ENCODE measurements around the gene SRSF7.

Gene SRSF7

GRCh38 chr2:38754049-38754448 is 2.9 kb upstream of the SRSF7 start:
- no peak for DNase-seq (ENCODE audit: low spot score)

- DNase-seq (ENCODE audit: low spot score), result no peak
These were observed 642 bp upstream of the SRSF7 start for GRCh38 chr2:38751596-38752410.

- DNase-seq (ENCODE audit: low spot score), result peak; percentile 46
These were observed 910 bp downstream of the SRSF7 start for GRCh38 chr2:38750011-38750890.

GRCh38 chr2:38748943-38749804 is 2.0 kb downstream of the SRSF7 start:
- DNase-seq (ENCODE audit: low spot score), result no peak

GRCh38 chr2:38748391-38748790 is 2.8 kb downstream of the SRSF7 start:
- DNase-seq (ENCODE audit: low spot score), result no peak

GRCh38 chr2:38747819-38748218 is 3.3 kb downstream of the SRSF7 start:
- DNase-seq (ENCODE audit: low spot score), result no peak

GRCh38 chr2:38747007-38747424 is 4.1 kb downstream of the SRSF7 start:
- no peak for DNase-seq (ENCODE audit: low spot score)

- no peak for DNase-seq (ENCODE audit: low spot score)
These were observed 5.9 kb downstream of the SRSF7 start for GRCh38 chr2:38745267-38745666.

GRCh38 chr2:38744399-38744780 is 6.8 kb downstream of the SRSF7 start:
- no peak for DNase-seq (ENCODE audit: low spot score)

GRCh38 chr2:38743672-38744398 is 7.3 kb downstream of the SRSF7 start:
- DNase-seq (ENCODE audit: low spot score), result no peak

GRCh38 chr2:38742797-38743559 is 8.2 kb downstream of the SRSF7 start:
- no peak for DNase-seq (ENCODE audit: low spot score)

GRCh38 chr2:38740851-38741731 is 10.1 kb downstream of the SRSF7 start:
- DNase-seq (ENCODE audit: low spot score), result no peak

- no peak for DNase-seq (ENCODE audit: low spot score)
These were observed 11.6 kb downstream of the SRSF7 start for GRCh38 chr2:38739524-38739923.

- no peak for DNase-seq (ENCODE audit: low spot score)
These were observed 13.2 kb downstream of the SRSF7 start for GRCh38 chr2:38737925-38738324.

- peak; percentile 19 for DNase-seq (ENCODE audit: low spot score)
These were observed 14.0 kb downstream of the SRSF7 start for GRCh38 chr2:38737000-38737698.

GRCh38 chr2:38735999-38736320 is 15.2 kb downstream of the SRSF7 start:
- no peak for DNase-seq (ENCODE audit: low spot score)

- DNase-seq (ENCODE audit: low spot score), result no peak
These were observed 16.7 kb downstream of the SRSF7 start for GRCh38 chr2:38734299-38735058.

GRCh38 chr2:38733300-38733971 is 17.7 kb downstream of the SRSF7 start:
- no peak for DNase-seq (ENCODE audit: low spot score)

Data from Ammon's horn (tissue), 1 donor.